ENCODE measurements around the gene TBC1D22A. TPM values are rescaled to one million over a fixed set of nuclear protein-coding genes. Genes with fewer than 3 reads are reported as not detected.
"Not testable (repeated sequence)": the region's sequence is repeated elsewhere in the genome, so short reads cannot be mapped to it uniquely, and the experiment has no call there.

The TBC1D22A gene
- total and polyA plus RNA-seq, 4 donors: 4.1 to 12.4 (median 8.4) TPM

DNA sequence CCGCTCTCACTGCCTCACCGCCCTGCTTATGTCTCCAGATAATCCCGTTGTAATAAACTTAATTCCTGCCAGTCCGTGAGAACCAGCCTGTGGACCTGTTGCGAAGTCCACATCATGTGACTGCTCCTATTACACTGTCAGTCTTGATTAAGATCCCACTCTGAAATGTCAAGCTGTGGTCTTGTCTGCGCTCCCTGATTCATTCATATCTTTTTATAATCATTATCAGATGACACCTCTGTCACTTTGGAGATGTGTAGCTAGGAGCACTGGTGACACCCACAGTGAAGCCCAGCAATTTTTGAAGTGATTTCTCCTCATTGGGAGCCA, 377.3 kb downstream of the TBC1D22A start (continued):
- no peak for TF ChIP-seq HNF4A (conservative IDR thresholded peaks at IDR 0.05)

DNA sequence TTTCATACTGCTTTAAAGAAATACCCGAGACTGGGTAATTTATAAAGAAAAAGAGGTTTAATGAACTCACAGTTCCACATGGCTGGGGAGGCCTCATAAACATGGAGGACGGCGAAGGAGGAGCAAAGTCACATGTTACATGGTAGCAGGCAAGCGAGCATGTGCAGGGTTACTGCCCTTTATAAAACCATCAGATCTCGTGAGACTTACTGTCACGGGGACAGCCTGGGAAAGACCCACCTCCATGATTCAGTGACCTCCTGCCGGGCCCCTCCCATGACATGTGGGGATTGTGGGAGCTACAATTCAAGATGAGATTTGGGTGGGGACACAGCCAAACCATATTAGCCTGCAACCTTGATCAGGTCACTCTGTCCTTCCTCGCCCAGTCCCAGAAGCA, 378.5 kb downstream of the TBC1D22A start:
- not testable (repeated sequence) for H3K9ac ChIP-seq (ENCODE audit: low read depth in 1 of 2, low read length in 2 of 2); DNase-seq (ENCODE audit: low spot score); H3K4me1 ChIP-seq (ENCODE audit: control insufficient read depth in 4 of 4, insufficient read depth in 4 of 4, low read length in 3 of 4); H3K36me3 ChIP-seq (ENCODE audit: control insufficient read depth in 4 of 4, insufficient read depth in 3 of 4, low read depth in 1 of 4, low read length in 3 of 4); H3K27me3 ChIP-seq (ENCODE audit: control insufficient read depth in 4 of 4, insufficient read depth in 4 of 4, low read length in 3 of 4); H3K9me3 ChIP-seq (ENCODE audit: control insufficient read depth in 4 of 4, low read length in 3 of 4); H3K27ac ChIP-seq (ENCODE audit: low read depth in 1 of 2, low read length in 2 of 2); H3K4me3 ChIP-seq (ENCODE audit: low read depth in 1 of 3, low read length in 3 of 3)
- WGBS: 96% methylated on average over 8 of the region's 8 CpGs

DNA sequence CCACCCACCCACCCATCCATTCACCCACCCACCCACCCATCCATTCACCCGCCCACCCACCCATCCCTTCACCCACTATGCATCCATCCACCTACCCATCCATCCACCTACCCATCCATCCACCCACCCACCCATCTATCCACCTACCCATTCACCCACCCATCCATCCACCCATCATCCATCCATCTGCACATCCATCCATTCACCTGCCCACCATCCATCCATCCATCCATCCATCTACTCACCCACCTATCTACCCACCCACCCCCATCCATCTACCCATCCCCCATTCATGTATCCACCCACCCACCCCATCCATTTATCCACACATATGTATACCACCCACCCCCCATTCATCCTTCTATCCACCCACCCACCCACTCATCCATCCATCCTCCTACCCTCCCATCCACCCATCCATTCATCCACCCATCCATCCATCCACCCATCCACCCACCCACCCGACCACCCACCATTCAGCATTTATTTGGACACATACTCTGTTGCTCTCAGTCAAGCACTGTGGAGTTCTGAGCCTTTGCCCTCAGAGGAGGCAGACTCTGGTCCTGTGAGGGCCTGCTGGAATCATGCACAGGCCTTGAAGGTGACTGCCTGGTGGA, 380.1 kb downstream of the TBC1D22A start:
- Histone ChIP-seq H3K4me3 (ENCODE audit: low read depth in 1 of 3, low read length in 3 of 3) (no peak overlapping the region), H3K4me1 (ENCODE audit: control insufficient read depth in 4 of 4, insufficient read depth in 4 of 4, low read length in 3 of 4) (no peaks in the 10 kb centered on the region), H3K9ac (ENCODE audit: low read depth in 1 of 2, low read length in 2 of 2) (no peak overlapping the region), H3K9me3 (ENCODE audit: control insufficient read depth in 4 of 4, low read length in 3 of 4) (no peaks in the 10 kb centered on the region), H3K27ac (ENCODE audit: low read depth in 1 of 2, low read length in 2 of 2) (no peak overlapping the region), H3K27me3 (ENCODE audit: control insufficient read depth in 4 of 4, insufficient read depth in 4 of 4, low read length in 3 of 4) (no peaks in the 10 kb centered on the region), H3K36me3 (ENCODE audit: control insufficient read depth in 4 of 4, insufficient read depth in 3 of 4, low read depth in 1 of 4, low read length in 3 of 4) (peaks cover 0 to 2% (median 0%) of the 10 kb centered on the region in 4 donors)
- TF ChIP-seq HNF4G (IDR thresholded peaks at IDR 0.05) (no peak), FOXA1 (IDR thresholded peaks at IDR 0.05) (no peak), RAD21 (IDR thresholded peaks at IDR 0.05) (no peak), SP1 (IDR thresholded peaks at IDR 0.05) (no peak), GABPA (IDR thresholded peaks at IDR 0.05 in 1 of 2, conservative IDR thresholded peaks at IDR 0.05 in 1 of 2) (no peak), YY1 (IDR thresholded peaks at IDR 0.05) (no peak), EGR1 (IDR thresholded peaks at IDR 0.05; ENCODE audit: low read depth in 2 of 2) (no peak), NR2F2 (IDR thresholded peaks at IDR 0.05) (no peak), TAF1 (conservative IDR thresholded peaks at IDR 0.05) (no peak), JUND (IDR thresholded peaks at IDR 0.05) (no peak), HNF4A (conservative IDR thresholded peaks at IDR 0.05) (no peak)
- TF ChIP-seq, protein P1, sequence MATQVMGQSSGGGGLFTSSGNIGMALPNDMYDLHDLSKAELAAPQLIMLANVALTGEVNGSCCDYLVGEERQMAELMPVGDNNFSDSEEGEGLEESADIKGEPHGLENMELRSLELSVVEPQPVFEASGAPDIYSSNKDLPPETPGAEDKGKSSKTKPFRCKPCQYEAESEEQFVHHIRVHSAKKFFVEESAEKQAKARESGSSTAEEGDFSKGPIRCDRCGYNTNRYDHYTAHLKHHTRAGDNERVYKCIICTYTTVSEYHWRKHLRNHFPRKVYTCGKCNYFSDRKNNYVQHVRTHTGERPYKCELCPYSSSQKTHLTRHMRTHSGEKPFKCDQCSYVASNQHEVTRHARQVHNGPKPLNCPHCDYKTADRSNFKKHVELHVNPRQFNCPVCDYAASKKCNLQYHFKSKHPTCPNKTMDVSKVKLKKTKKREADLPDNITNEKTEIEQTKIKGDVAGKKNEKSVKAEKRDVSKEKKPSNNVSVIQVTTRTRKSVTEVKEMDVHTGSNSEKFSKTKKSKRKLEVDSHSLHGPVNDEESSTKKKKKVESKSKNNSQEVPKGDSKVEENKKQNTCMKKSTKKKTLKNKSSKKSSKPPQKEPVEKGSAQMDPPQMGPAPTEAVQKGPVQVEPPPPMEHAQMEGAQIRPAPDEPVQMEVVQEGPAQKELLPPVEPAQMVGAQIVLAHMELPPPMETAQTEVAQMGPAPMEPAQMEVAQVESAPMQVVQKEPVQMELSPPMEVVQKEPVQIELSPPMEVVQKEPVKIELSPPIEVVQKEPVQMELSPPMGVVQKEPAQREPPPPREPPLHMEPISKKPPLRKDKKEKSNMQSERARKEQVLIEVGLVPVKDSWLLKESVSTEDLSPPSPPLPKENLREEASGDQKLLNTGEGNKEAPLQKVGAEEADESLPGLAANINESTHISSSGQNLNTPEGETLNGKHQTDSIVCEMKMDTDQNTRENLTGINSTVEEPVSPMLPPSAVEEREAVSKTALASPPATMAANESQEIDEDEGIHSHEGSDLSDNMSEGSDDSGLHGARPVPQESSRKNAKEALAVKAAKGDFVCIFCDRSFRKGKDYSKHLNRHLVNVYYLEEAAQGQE (IDR thresholded peaks at IDR 0.05): no peak
- TF ChIP-seq, protein P2, sequence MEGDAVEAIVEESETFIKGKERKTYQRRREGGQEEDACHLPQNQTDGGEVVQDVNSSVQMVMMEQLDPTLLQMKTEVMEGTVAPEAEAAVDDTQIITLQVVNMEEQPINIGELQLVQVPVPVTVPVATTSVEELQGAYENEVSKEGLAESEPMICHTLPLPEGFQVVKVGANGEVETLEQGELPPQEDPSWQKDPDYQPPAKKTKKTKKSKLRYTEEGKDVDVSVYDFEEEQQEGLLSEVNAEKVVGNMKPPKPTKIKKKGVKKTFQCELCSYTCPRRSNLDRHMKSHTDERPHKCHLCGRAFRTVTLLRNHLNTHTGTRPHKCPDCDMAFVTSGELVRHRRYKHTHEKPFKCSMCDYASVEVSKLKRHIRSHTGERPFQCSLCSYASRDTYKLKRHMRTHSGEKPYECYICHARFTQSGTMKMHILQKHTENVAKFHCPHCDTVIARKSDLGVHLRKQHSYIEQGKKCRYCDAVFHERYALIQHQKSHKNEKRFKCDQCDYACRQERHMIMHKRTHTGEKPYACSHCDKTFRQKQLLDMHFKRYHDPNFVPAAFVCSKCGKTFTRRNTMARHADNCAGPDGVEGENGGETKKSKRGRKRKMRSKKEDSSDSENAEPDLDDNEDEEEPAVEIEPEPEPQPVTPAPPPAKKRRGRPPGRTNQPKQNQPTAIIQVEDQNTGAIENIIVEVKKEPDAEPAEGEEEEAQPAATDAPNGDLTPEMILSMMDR (IDR thresholded peaks at IDR 0.05; ENCODE audit: low read depth, low read length, missing input control): no peak
- TF ChIP-seq, protein P3, sequence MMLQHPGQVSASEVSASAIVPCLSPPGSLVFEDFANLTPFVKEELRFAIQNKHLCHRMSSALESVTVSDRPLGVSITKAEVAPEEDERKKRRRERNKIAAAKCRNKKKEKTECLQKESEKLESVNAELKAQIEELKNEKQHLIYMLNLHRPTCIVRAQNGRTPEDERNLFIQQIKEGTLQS (IDR thresholded peaks at IDR 0.05): no peak
- TF ChIP-seq, protein P4, sequence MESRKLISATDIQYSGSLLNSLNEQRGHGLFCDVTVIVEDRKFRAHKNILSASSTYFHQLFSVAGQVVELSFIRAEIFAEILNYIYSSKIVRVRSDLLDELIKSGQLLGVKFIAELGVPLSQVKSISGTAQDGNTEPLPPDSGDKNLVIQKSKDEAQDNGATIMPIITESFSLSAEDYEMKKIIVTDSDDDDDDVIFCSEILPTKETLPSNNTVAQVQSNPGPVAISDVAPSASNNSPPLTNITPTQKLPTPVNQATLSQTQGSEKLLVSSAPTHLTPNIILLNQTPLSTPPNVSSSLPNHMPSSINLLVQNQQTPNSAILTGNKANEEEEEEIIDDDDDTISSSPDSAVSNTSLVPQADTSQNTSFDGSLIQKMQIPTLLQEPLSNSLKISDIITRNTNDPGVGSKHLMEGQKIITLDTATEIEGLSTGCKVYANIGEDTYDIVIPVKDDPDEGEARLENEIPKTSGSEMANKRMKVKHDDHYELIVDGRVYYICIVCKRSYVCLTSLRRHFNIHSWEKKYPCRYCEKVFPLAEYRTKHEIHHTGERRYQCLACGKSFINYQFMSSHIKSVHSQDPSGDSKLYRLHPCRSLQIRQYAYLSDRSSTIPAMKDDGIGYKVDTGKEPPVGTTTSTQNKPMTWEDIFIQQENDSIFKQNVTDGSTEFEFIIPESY (IDR thresholded peaks at IDR 0.05): no peak
- TF ChIP-seq, protein P5, sequence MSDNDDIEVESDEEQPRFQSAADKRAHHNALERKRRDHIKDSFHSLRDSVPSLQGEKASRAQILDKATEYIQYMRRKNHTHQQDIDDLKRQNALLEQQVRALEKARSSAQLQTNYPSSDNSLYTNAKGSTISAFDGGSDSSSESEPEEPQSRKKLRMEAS (IDR thresholded peaks at IDR 0.05): no peak
- no peak for DNase-seq (ENCODE audit: low spot score)
- WGBS: 94% methylated on average over 2 of the region's 2 CpGs
